Uterus (tissue), 4 donors: ENCODE measurements around the gene PCNX2. TPM values are rescaled to one million over a fixed set of nuclear protein-coding genes. Genes with fewer than 3 reads are reported as not detected.
A peak's percentile ranks its signal among the peaks of the same experiment; 100 is the strongest.

Experiments used
- DNase-seq, 2 donors: peaks; one replicate each; pipeline ENCODE4 v3.0.0-alpha.2; 2019 to 2020
- H3K27ac ChIP-seq, 2 donors: fragments of 200-600 bp; sonication (generic); 1 replicate in 1 of 2; 2 replicates in 1 of 2; pipeline ENCODE4 v1.5.1; 2016 to 2018
- H3K27me3 ChIP-seq, 2 donors: fragments of 200-600 bp; sonication (generic); one replicate each; pipeline ENCODE4 v1.5.1; 2018 to 2019; ENCODE audit warnings: control low read depth in 1 of 2
- H3K36me3 ChIP-seq, 2 donors: fragments of 200-600 bp; sonication (generic); one replicate each; pipeline ENCODE4 v1.5.1; 2019; ENCODE audit warnings: control low read depth in 1 of 2
- H3K4me1 ChIP-seq, 2 donors: fragments of 200-600 bp; sonication (generic); one replicate each; pipeline ENCODE4 v1.5.1; 2018 to 2019; ENCODE audit warnings: control low read depth in 1 of 2
- H3K4me3 ChIP-seq, 2 donors: fragments of 200-600 bp; sonication (generic); 1 replicate in 1 of 2; 2 replicates in 1 of 2; pipeline ENCODE4 v1.5.1; 2018 to 2019; ENCODE audit warnings: mild to moderate bottlenecking in 1 of 2
- H3K9me3 ChIP-seq, 2 donors: fragments of 200-600 bp; sonication (generic); one replicate each; pipeline ENCODE4 v1.5.1; 2019; ENCODE audit warnings: control low read depth in 1 of 2
- POLR2A ChIP-seq, 2 donors: fragments of 450-650 bp; IDR thresholded peaks; one replicate each; pipeline ENCODE4 v1.6.1; 2016; ENCODE audit warnings: antibody characterized with exemption in 2 of 2, mild to moderate bottlenecking in 1 of 2, moderate library complexity in 1 of 2
- intact Hi-C: fragments of 100-400 bp; cut with DNase I; formaldehyde crosslinking; loops from one replicate; pipeline ENCODE4 v1.15.1; 2023; ENCODE audit warnings: low total_unique reads
- total RNA-seq, 4 donors: library from RNA; depleted of rRNA in 3 of 4; stranded (reverse); fragments of >200 nt in 3 of 4; gene quantifications; one replicate each; pipeline versions ENCODE4 v1.1.0 to v1.2.4, GENCODE V29; 2014 to 2023
- TF ChIP-seq, protein P1 (sequence below), 4 experiments: fragments of 200-600 bp in 2 of 4; fragments of 450-650 bp in 2 of 4; sonication (generic) in 2 of 4; IDR thresholded peaks; one replicate each; pipeline ENCODE4 v1.5.1; 2016 to 2019; ENCODE audit warnings: antibody characterized with exemption in 4 of 4, mild to moderate bottlenecking in 2 of 4, moderate library complexity in 1 of 4
- donor health status: DM: yes; HTN: yes; CAD: no.

PCNX2 gene
- total RNA-seq, 4 donors from 2014 or later: 4.1 to 36.2 (median 14.1) TPM

- H3K4me3 ChIP-seq: no peak overlapping the region
Observed at GRCh38 chr1:233252441-233252840, 43.1 kb downstream of the PCNX2 start.

DNA sequence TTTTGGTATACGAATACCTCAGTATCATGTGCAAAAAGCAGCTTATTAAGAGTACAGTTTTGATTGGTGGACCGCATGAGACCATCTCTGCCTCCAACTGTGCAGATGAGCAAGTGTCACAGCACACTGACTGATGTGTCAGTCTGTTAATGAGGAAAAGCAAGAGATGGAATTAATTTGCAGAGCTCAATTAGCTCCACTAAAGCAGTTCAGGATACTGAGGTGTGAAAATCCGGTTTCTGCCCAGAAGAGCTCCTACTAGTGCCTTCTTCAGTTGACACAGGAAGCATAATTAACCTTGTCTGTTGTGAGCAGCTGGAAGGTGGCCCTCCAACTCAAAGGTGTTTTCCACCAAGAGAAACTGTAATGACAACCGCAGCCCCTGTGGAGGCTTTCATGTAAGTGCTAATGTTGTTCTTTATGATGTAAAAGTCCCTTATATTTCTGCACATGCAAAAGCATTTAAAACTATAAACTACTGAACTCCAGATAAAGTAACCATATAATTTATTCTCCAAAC lies 44.3 kb downstream of the PCNX2 start:
- DNase-seq: no peak
- Histone ChIP-seq H3K4me1 (no peaks in the 10 kb centered on the region), H3K9me3 (no peaks in the 10 kb centered on the region), H3K27me3 (no peaks in the 10 kb centered on the region), H3K27ac (no peak overlapping the region), H3K4me3 (no peak overlapping the region), H3K36me3 (no peaks in the 10 kb centered on the region)
- TF ChIP-seq POLR2A (IDR thresholded peaks at IDR 0.05): no peak
- intact Hi-C loops: no loop called here

More at GRCh38 chr1:233252441-233252840, 43.1 kb downstream of the PCNX2 start:
- Histone ChIP-seq H3K27ac (peak overlapping the region in 1 of 2 donors; percentile 6), H3K27me3 (no peaks in the 10 kb centered on the region), H3K36me3 (no peaks in the 10 kb centered on the region), H3K4me1 (no peaks in the 10 kb centered on the region), H3K9me3 (no peaks in the 10 kb centered on the region)
- TF ChIP-seq, protein P1, sequence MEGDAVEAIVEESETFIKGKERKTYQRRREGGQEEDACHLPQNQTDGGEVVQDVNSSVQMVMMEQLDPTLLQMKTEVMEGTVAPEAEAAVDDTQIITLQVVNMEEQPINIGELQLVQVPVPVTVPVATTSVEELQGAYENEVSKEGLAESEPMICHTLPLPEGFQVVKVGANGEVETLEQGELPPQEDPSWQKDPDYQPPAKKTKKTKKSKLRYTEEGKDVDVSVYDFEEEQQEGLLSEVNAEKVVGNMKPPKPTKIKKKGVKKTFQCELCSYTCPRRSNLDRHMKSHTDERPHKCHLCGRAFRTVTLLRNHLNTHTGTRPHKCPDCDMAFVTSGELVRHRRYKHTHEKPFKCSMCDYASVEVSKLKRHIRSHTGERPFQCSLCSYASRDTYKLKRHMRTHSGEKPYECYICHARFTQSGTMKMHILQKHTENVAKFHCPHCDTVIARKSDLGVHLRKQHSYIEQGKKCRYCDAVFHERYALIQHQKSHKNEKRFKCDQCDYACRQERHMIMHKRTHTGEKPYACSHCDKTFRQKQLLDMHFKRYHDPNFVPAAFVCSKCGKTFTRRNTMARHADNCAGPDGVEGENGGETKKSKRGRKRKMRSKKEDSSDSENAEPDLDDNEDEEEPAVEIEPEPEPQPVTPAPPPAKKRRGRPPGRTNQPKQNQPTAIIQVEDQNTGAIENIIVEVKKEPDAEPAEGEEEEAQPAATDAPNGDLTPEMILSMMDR (IDR thresholded peaks at IDR 0.05): no peak
- TF ChIP-seq POLR2A (IDR thresholded peaks at IDR 0.05): no peak
- peak in 1 of 2 donors; percentile 27 for DNase-seq
- intact Hi-C loops: no loop called here

GRCh38 chr1:233248014-233248413 lies 47.5 kb downstream of the PCNX2 start:
- no peaks in the 10 kb centered on the region for H3K9me3 ChIP-seq
- TF ChIP-seq, protein P1 (IDR thresholded peaks at IDR 0.05): no peak
- no peak for TF ChIP-seq POLR2A (IDR thresholded peaks at IDR 0.05)
- no peaks in the 10 kb centered on the region for H3K27me3 ChIP-seq
- DNase-seq: no peak
- no peaks in the 10 kb centered on the region for H3K36me3 ChIP-seq
- intact Hi-C loops: no loop called here
- no peak overlapping the region for H3K27ac ChIP-seq
- no peak overlapping the region for H3K4me3 ChIP-seq
- peaks cover 0 to 5% of the 10 kb centered on the region in 2 donors for H3K4me1 ChIP-seq

DNA sequence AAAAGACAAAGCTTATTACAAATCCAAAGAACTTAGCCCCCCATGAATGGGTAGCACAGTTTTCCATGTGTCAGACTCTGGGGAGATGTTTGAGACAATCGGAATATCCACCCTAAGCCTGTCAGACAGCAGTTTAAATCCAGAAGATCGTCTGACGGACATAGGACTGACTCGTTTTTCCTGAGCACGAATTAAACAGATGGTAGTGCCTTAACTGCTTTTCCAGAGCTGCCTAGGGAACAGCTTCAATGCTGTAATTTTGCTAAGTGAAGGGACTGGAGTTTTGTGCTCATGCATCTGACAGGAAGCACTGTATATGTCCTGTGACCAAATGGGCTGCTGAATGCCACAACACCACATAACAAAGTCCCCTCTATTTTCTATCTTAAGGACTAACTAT lies 48.6 kb downstream of the PCNX2 start:
- Histone ChIP-seq H3K4me3 (no peak overlapping the region), H3K27ac (no peak overlapping the region), H3K4me1 (peaks cover 0 to 11% of the 10 kb centered on the region in 2 donors), H3K27me3 (no peaks in the 10 kb centered on the region), H3K9me3 (no peaks in the 10 kb centered on the region), H3K36me3 (no peaks in the 10 kb centered on the region)
- intact Hi-C loops: no loop called here
- TF ChIP-seq, protein P1 (IDR thresholded peaks at IDR 0.05): no peak
- no peak for TF ChIP-seq POLR2A (IDR thresholded peaks at IDR 0.05)
- no peak for DNase-seq

DNA sequence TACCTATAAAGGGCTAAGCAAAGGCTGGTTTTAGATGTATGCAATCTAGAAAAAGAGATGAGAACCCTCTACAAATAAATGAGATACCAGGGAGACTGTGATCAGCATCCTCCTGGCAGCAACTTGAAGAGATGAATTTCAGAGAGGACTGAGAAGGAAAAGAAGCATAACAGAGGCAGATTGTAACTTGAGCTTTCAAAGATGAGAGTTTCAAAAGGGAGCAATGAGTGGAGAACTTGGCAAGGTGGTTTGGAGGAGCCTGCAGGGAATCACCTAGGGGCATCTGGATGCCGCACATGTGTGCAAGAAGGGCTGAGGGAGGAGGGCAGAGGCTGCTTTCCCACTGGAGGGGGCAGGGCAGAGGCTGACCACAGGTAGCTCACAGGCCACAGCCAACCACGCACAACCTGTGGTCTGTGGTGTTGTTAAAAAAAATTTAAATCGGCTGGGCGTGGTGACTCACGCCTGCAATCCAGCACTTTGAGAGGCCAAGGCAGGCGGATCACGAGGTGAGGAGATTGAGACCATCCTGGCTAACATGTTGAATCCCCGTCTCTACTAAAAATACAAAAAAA lies 50.2 kb downstream of the PCNX2 start:
- Histone ChIP-seq H3K9me3 (no peaks in the 10 kb centered on the region), H3K4me1 (peaks cover 0 to 11% of the 10 kb centered on the region in 2 donors), H3K27me3 (no peaks in the 10 kb centered on the region), H3K27ac (no peak overlapping the region), H3K4me3 (no peak overlapping the region), H3K36me3 (no peaks in the 10 kb centered on the region)
- DNase-seq: no peak
- TF ChIP-seq, protein P1 (IDR thresholded peaks at IDR 0.05): no peak
- no peak for TF ChIP-seq POLR2A (IDR thresholded peaks at IDR 0.05)
- intact Hi-C loops: no loop called here
